Mesendoderm (in vitro differentiated cells): Measurements from ENCODE around the gene MZT2A.
A peak's percentile ranks its signal among the peaks of the same experiment; 100 is the strongest.
"Not testable (repeated sequence)": the region's sequence is repeated elsewhere in the genome, so short reads cannot be mapped to it uniquely, and the experiment has no call there.

Experiments
- DNase-seq: peaks from one replicate; pipeline ENCODE4 v3.0.0; 2013
- H2AK5ac ChIP-seq: 2 replicates; pipeline ENCODE4 v1.6.1; 2013; ENCODE audit warnings: low read length, inconsistent platforms
- H2BK120ac ChIP-seq: 2 replicates; pipeline ENCODE4 v1.6.1; 2013; ENCODE audit warnings: low read depth, mild to moderate bottlenecking, low read length, moderate library complexity, mixed read lengths
- H2BK15ac ChIP-seq: replicated peaks from 2 replicates; pipeline ENCODE4 v1.6.1; 2013; ENCODE audit warnings: low read depth, mild to moderate bottlenecking, moderate library complexity
- H2BK5ac ChIP-seq: 2 replicates; pipeline ENCODE4 v1.6.1; 2013; ENCODE audit warnings: low read length, inconsistent platforms
- H3K18ac ChIP-seq: 2 replicates; pipeline ENCODE4 v1.6.1; 2013; ENCODE audit warnings: mild to moderate bottlenecking, low read length, mixed read lengths
- H3K23ac ChIP-seq: one replicate; pipeline ENCODE4 v1.6.1; 2013; ENCODE audit warnings: low read length
- H3K27ac ChIP-seq: 2 replicates; pipeline ENCODE4 v1.5.1; 2013; ENCODE audit warnings: low read depth, mild to moderate bottlenecking, inconsistent platforms, low read length, moderate library complexity
- H3K27me3 ChIP-seq: 2 replicates; pipeline ENCODE4 v1.6.1; 2013; ENCODE audit warnings: low read length, control low read depth, mild to moderate bottlenecking, inconsistent platforms; ENCODE audit not compliant: insufficient read depth, poor library complexity
- H3K36me3 ChIP-seq: 2 replicates; pipeline ENCODE4 v1.6.1; 2013; ENCODE audit warnings: low read length, inconsistent platforms; ENCODE audit not compliant: control insufficient read depth, insufficient read depth
- H3K4ac ChIP-seq: one replicate; pipeline ENCODE4 v1.6.1; 2013; ENCODE audit warnings: low read depth, mild to moderate bottlenecking, low read length, moderate library complexity
- H3K4me1 ChIP-seq: 2 replicates; pipeline ENCODE4 v1.6.1; 2013; ENCODE audit warnings: low read depth, low read length, inconsistent platforms; ENCODE audit not compliant: control insufficient read depth
- H3K4me2 ChIP-seq: 2 replicates; pipeline ENCODE4 v1.6.1; 2013; ENCODE audit warnings: low read length
- H3K4me3 ChIP-seq: 2 replicates; pipeline ENCODE4 v1.5.1; 2013; ENCODE audit warnings: mild to moderate bottlenecking, low read length
- H3K56ac ChIP-seq: one replicate; pipeline ENCODE4 v1.6.1; 2013; ENCODE audit warnings: low read length
- H3K79me1 ChIP-seq: 2 replicates; pipeline ENCODE4 v1.6.1; 2013; ENCODE audit warnings: low read length, inconsistent platforms
- H3K79me2 ChIP-seq: 2 replicates; pipeline ENCODE4 v1.6.1; 2013; ENCODE audit warnings: mild to moderate bottlenecking, low read length; ENCODE audit not compliant: control insufficient read depth, insufficient read depth
- H3K9ac ChIP-seq: 2 replicates; pipeline ENCODE4 v1.6.1; 2013; ENCODE audit warnings: low read length, inconsistent platforms
- H4K5ac ChIP-seq: one replicate; pipeline ENCODE4 v1.6.1; 2013; ENCODE audit warnings: low read length
- H4K8ac ChIP-seq: one replicate; pipeline ENCODE4 v1.6.1; 2013; ENCODE audit warnings: low read depth, mild to moderate bottlenecking, control low read depth, low read length, moderate library complexity
- WGBS: extraction: QIAGEN DNeasy Blood & Tissue Kit; methylation state at CpG from one replicate; pipeline ENCODE4 v1.1.7; 2013; ENCODE audit warnings: low lambda C conversion rate, missing lambda C conversion rate; ENCODE audit not compliant: insufficient coverage; ENCODE audit errors: extremely low coverage; 5-methylcytosine and 5-hydroxymethylcytosine counted together

Gene MZT2A

DNA sequence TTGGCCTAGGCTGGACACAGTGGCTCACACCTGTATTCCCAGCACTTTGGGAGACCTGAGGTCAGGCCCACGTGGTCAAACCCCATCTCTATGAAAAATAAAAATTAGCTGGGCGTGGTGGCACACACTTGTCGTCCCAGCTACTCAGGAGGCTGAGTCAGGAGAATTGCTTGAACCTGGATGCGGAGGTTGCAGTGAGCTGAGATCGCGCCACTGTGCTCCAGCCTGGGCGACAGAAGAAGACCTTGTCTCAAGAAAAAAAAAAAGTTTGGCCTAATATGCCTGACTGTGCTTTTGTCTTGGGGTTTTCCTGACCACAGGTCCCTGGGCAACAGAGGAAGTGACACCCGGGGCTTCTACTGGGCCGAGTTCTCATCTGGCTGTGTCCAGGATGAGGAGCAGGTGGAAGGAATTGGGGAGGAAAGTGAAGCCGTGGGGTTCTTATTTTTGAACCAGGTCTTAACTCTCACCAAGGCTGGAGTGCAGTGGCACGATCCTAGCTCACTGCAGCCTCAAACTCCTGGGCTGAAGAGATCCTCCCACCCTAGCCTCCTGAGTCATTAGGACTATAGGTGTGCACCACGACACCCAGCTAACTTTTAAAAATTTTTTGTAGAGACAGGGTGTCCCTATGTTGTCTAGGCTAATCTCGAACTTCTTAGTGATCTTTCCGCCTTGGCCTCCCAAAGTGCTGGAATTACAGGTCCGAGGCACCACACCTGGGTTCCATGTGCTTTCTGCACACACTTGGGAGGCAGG lies 22.4 kb upstream of the MZT2A start:
- not testable (repeated sequence) for H3K4me3 ChIP-seq, H4K5ac ChIP-seq, DNase-seq, H2AK5ac ChIP-seq, H2BK5ac ChIP-seq, H2BK15ac ChIP-seq, H3K79me1 ChIP-seq, H3K36me3 ChIP-seq, H3K4ac ChIP-seq, H3K27ac ChIP-seq, H3K27me3 ChIP-seq, H3K23ac ChIP-seq, H3K4me1 ChIP-seq, H3K4me2 ChIP-seq, H3K56ac ChIP-seq, H3K18ac ChIP-seq, H3K9ac ChIP-seq, H4K8ac ChIP-seq, H3K79me2 ChIP-seq, H2BK120ac ChIP-seq
- no CpG with 5 or more reads among the region's 15 CpGs for WGBS

- H3K79me2 ChIP-seq, H3K4ac ChIP-seq, H2AK5ac ChIP-seq, H3K18ac ChIP-seq, H4K5ac ChIP-seq, H3K36me3 ChIP-seq, H3K4me2 ChIP-seq, H3K56ac ChIP-seq, H2BK5ac ChIP-seq, H3K79me1 ChIP-seq, H3K4me3 ChIP-seq, H2BK120ac ChIP-seq, H3K27ac ChIP-seq, H3K4me1 ChIP-seq, DNase-seq, H3K27me3 ChIP-seq, H3K9ac ChIP-seq, H3K23ac ChIP-seq, H4K8ac ChIP-seq, H2BK15ac ChIP-seq: not testable (repeated sequence)
- no CpG with 5 or more reads among the region's 17 CpGs for WGBS
Observed at GRCh38 chr2:131511969-131512870, 20.0 kb upstream of the MZT2A start.

DNA sequence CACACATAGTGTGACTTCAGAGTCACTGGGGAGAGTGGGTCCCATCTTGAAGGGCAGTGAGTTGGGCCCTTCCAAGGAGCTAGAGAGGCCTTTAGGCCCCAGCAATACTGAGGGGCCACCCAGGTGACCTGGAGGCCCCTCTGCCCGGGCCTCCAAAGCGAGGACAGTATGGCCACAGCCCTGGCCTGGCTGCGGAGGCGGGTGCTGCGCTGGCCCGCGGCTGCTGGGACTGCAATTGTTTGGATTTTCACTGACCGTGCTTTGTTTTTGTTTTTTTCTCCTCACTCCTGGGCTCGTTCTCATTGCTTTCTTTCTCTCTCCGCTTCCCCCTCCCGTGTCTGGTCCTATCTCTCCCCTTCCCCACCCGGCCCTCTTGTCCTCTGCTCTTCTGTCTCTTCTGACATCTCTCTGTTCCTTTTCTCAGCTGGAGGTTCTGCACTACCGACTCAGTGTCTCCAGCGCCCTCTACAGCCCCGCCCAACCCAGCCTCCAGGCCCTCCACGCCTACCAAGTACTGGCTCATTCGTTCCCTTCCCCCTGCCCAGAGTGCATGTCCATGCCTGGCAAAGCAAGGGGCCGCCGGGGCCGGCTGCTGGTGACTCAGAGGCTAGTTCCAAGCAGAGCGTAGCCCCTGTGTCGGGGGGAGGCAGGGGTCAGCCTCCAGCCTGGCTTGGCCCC lies 19.2 kb upstream of the MZT2A start:
- not testable (repeated sequence) for H3K79me2 ChIP-seq, H3K9ac ChIP-seq, H2BK120ac ChIP-seq, H3K4me3 ChIP-seq, H3K4me1 ChIP-seq, H2BK15ac ChIP-seq, H3K27ac ChIP-seq, H3K23ac ChIP-seq, H4K5ac ChIP-seq, H3K79me1 ChIP-seq, H3K27me3 ChIP-seq, H3K56ac ChIP-seq, H4K8ac ChIP-seq, H3K36me3 ChIP-seq, H2AK5ac ChIP-seq, H3K4ac ChIP-seq, H3K18ac ChIP-seq, H2BK5ac ChIP-seq, H3K4me2 ChIP-seq
- no CpG with 5 or more reads among the region's 22 CpGs for WGBS
- DNase-seq = peak; percentile 37

GRCh38 chr2:131509615-131510014 lies 17.4 kb upstream of the MZT2A start:
- Histone ChIP-seq H3K4me3 (no peak overlapping the region), H3K56ac (no peak overlapping the region), H3K9ac (no peak overlapping the region), H2BK120ac (no peak overlapping the region), H3K4me2 (no peak overlapping the region), H3K23ac (no peak overlapping the region), H3K18ac (no peak overlapping the region), H3K27ac (no peak overlapping the region), H2BK15ac (no peak overlapping the region), H4K8ac (no peak overlapping the region), H4K5ac (no peak overlapping the region), H2BK5ac (no peak overlapping the region), H3K36me3 (peaks cover 2% of the 10 kb centered on the region), H2AK5ac (no peak overlapping the region), H3K4ac (no peak overlapping the region), H3K79me1 (no peaks in the 10 kb centered on the region), H3K4me1 (no peaks in the 10 kb centered on the region), H3K27me3 (no peaks in the 10 kb centered on the region), H3K79me2 (no peaks in the 10 kb centered on the region)
- no peak for DNase-seq
- no CpG with 5 or more reads among the region's 9 CpGs for WGBS

DNA sequence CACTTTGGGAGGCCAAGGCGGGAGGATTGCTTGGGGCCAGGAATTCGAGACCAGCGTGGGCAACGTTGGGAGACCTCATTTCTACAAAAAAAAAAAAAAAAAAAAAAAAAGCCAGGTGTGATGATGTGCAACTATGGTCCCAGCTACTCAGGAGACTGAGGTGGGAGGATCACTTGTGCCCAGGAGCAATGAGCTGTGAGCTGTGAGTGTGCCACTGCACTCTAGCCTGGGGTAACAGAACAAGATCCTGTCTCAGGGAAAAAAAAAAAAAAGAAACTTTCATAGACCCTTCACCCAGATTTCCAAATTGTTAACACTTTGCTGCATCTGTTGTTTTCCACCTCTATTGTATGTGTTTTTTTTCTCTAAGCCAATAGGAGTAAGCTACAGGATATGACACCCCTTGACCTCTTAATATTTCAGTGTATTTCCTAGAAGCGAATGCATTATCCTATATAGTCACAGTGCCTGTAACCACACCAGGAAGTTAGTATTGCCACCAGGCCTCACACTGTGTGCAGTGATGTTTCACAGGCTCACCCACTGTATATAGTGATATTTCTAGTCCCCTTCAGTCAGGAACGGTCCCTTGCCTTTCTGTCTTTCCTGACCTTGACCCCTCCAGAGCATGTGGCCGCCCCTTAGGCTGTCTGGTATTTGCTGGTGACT lies 12.0 kb upstream of the MZT2A start:
- not testable (repeated sequence) for H3K79me1 ChIP-seq, DNase-seq, H3K4ac ChIP-seq, H4K8ac ChIP-seq, H3K56ac ChIP-seq, H3K27me3 ChIP-seq, H2BK120ac ChIP-seq, H3K9ac ChIP-seq, H3K18ac ChIP-seq, H2BK5ac ChIP-seq, H3K23ac ChIP-seq, H3K4me3 ChIP-seq, H3K4me1 ChIP-seq, H3K79me2 ChIP-seq, H3K27ac ChIP-seq, H3K4me2 ChIP-seq, H3K36me3 ChIP-seq, H2AK5ac ChIP-seq, H4K5ac ChIP-seq, H2BK15ac ChIP-seq
- WGBS = no CpG with 5 or more reads among the region's 7 CpGs
